Type B pancreatic cell (in vitro differentiated cells): ENCODE results near the gene CFL2. TPM values are rescaled to one million over a fixed set of nuclear protein-coding genes. Genes with fewer than 3 reads are reported as not detected.

Experiments
- DNase-seq: peaks from one replicate; pipeline ENCODE4 v3.0.0; 2021; ENCODE audit warnings: mixed read lengths; ENCODE audit not compliant: unreplicated experiment; ENCODE audit errors: extremely low spot score
- H3K27ac Mint-ChIP-seq: 2 replicates; pipeline ENCODE4 v1.8.0; 2021; ENCODE audit warnings: mild to moderate bottlenecking, mixed read lengths
- H3K27me3 Mint-ChIP-seq: 2 replicates; pipeline ENCODE4 v1.8.0; 2021; ENCODE audit warnings: mixed read lengths
- H3K36me3 Mint-ChIP-seq: 2 replicates; pipeline ENCODE4 v1.8.0; 2021; ENCODE audit warnings: mixed read lengths
- H3K4me1 Mint-ChIP-seq: one replicate; pipeline ENCODE4 v1.8.0; 2021; ENCODE audit warnings: mixed read lengths; ENCODE audit not compliant: unreplicated experiment
- H3K4me3 Mint-ChIP-seq: 2 replicates; pipeline ENCODE4 v1.8.0; 2021; ENCODE audit warnings: mild to moderate bottlenecking, mixed read lengths
- H3K9me3 Mint-ChIP-seq: 2 replicates; pipeline ENCODE4 v1.8.0; 2021; ENCODE audit warnings: mixed read lengths
- total RNA-seq: library from RNA; stranded (reverse); gene quantifications from 2 replicates; pipeline ENCODE4 v1.2.1, GENCODE V29; 2021; ENCODE audit warnings: low replicate concordance
- TF ChIP-seq, protein P1 (sequence below): fragments of 200-600 bp; sonication (generic); conservative IDR thresholded peaks from 2 replicates; pipeline ENCODE4 v1.5.0; 2021; ENCODE audit warnings: antibody characterized with exemption, mild to moderate bottlenecking

Gene CFL2
- total RNA-seq, 1 donor from 2014 or later: 35.8 TPM

DNA sequence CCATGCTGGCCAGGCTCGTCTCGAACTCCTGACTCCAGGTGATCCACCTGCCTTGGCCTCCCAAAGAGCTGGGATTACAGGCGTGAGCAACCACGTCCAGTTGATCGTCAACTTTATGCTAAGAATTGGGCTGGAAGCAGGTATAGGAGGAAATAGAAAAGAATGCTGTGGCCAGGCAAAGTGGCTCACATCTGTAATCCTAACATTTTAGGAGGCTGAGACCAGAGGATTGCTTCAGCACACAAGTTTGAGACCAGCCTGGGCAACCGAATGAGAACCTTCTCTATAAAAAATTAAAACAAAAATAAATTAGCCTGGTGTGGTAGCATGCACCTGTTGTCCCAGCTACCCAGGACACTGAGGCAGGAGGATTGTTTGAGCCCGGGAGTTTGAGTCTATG lies 47.4 kb downstream of the CFL2 start:
- no peak for DNase-seq
- Mint-ChIP-seq H3K27ac (no peak overlapping the region), H3K36me3 (no peaks in the 10 kb centered on the region), H3K9me3 (peaks cover 6% of the 10 kb centered on the region), H3K27me3 (peaks cover 6% of the 10 kb centered on the region), H3K4me1 (no peaks in the 10 kb centered on the region), H3K4me3 (no peak overlapping the region)
- TF ChIP-seq, protein P1, sequence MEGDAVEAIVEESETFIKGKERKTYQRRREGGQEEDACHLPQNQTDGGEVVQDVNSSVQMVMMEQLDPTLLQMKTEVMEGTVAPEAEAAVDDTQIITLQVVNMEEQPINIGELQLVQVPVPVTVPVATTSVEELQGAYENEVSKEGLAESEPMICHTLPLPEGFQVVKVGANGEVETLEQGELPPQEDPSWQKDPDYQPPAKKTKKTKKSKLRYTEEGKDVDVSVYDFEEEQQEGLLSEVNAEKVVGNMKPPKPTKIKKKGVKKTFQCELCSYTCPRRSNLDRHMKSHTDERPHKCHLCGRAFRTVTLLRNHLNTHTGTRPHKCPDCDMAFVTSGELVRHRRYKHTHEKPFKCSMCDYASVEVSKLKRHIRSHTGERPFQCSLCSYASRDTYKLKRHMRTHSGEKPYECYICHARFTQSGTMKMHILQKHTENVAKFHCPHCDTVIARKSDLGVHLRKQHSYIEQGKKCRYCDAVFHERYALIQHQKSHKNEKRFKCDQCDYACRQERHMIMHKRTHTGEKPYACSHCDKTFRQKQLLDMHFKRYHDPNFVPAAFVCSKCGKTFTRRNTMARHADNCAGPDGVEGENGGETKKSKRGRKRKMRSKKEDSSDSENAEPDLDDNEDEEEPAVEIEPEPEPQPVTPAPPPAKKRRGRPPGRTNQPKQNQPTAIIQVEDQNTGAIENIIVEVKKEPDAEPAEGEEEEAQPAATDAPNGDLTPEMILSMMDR: no peak

DNA sequence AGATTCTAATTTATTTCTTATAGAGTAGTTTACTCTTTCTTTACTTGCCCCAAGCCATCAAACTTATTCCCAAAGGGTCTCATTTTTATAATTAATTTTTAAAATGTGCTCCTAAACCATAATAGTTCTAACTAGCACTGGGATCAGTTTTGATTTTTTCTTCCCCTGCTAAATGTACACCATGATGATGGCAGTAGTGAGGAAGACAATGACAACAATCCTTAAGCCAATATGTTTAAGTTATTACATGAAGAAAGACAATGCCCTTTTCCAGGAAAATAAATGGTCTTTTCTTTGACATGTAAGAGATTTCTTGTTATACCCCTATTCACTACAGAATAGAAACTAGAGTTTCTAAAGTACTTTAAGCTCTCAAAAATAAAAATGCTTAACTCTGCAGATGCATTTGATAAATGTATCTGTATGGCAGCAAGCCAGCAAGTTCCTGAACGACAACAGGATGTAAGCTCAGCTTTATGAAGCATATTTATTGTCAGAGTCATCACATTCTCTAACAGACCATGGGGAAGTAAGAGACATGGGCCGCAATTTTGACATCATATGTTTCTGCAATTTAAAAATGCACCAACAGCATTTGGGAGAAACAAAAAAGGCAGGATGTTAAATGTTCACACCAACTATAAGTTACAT lies 48.5 kb downstream of the CFL2 start:
- Mint-ChIP-seq H3K4me1 (no peaks in the 10 kb centered on the region), H3K36me3 (no peaks in the 10 kb centered on the region), H3K27me3 (peaks cover 6% of the 10 kb centered on the region), H3K4me3 (no peak overlapping the region), H3K27ac (peak overlapping the region; percentile 16), H3K9me3 (peaks cover 6% of the 10 kb centered on the region)
- TF ChIP-seq, protein P1: no peak
- DNase-seq: no peak

DNA sequence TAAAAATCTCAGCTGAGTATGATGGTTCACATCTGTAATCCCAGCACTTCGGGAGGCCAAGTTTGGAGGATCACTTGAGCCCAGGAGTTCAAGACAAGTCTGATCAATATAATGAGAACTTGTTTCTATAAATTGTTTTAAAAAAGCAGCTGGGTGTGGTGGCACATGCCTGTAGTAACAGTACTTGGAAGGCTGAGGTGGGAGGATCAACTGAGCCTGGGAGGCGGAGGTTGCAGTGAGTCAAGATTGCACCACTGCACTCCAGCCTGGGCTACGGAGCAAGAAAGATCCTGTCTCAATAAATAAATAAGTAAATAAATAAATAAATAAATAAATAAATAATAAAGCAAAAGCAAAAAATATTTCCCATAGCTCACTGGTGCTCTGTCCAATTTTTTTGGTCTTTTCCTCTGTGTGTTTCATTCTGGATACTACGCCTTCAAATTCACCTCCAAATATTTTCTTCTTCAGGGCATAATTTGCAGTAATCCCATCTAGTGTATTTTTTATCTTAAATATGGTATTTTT lies 51.8 kb downstream of the CFL2 start:
- Mint-ChIP-seq H3K36me3 (no peaks in the 10 kb centered on the region), H3K4me1 (peaks cover 8% of the 10 kb centered on the region), H3K9me3 (peaks cover 6% of the 10 kb centered on the region), H3K4me3 (no peak overlapping the region), H3K27me3 (no peaks in the 10 kb centered on the region), H3K27ac (no peak overlapping the region)
- no peak for DNase-seq
- TF ChIP-seq, protein P1: no peak

DNA sequence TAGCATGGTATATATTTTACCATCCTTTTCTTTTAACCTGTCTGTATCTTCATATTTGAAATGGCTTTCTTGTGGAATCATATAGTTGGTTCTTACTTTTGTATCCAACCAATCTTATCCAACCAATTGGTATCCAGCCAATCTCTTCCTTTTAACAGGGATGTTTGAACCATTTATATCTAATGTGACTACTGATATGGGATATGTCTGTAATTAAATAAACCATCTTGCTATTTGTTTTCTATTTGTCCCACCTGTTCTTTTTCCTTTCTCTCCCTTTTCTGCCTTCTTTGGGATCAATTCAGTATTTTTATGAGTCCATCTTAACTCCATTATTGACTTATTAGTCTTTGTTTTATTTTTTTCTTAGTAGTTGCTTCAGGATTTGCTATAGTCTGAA lies 53.6 kb downstream of the CFL2 start:
- Mint-ChIP-seq H3K4me3 (no peak overlapping the region), H3K4me1 (peaks cover 8% of the 10 kb centered on the region), H3K36me3 (no peaks in the 10 kb centered on the region), H3K27ac (no peak overlapping the region), H3K9me3 (peaks cover 6% of the 10 kb centered on the region), H3K27me3 (no peaks in the 10 kb centered on the region)
- no peak for DNase-seq
- TF ChIP-seq, protein P1: no peak

Other genes starting within 250 kb of the CFL2 start
- gene EAPP, start 174.9 kb downstream of the CFL2 start, total RNA-seq: 36.8 and 38.3 TPM in 2 replicates
- 77.1 and 83.9 TPM in 2 replicates for gene SNX6, start 84.4 kb downstream of the CFL2 start, total RNA-seq
- 27.0 and 28.2 TPM in 2 replicates for gene BAZ1A, start 160.8 kb upstream of the CFL2 start, total RNA-seq